Heart right ventricle (tissue), 16 donors: ENCODE results near the gene PACSIN2. TPM values are rescaled to one million over a fixed set of nuclear protein-coding genes. Genes with fewer than 3 reads are reported as not detected.

ENCODE experiments used
- ATAC-seq, 8 donors: fragments of 200-7000 bp; cut with Tn5 transposase; one replicate each; pipeline ENCODE4 v1.9.1; 2020; ENCODE audit warnings: mild to moderate bottlenecking in 8 of 8, moderate library complexity in 8 of 8, moderate number of reproducible peaks in 1 of 8
- DNase-seq, 2 donors: peaks; one replicate each; pipeline ENCODE4 v3.0.0-alpha.2; 2020
- H3K27ac ChIP-seq, 10 donors: fragments of 200-600 bp; sonication (generic) in 2 of 10; one replicate each; pipeline versions ENCODE4 v1.5.0 to v1.8.0; 2020 to 2022; ENCODE audit warnings: mild to moderate bottlenecking in 3 of 10
- H3K27me3 ChIP-seq, 7 donors: fragments of 200-600 bp; one replicate each; pipeline ENCODE4 v1.8.0; 2021 to 2022; ENCODE audit warnings: mild to moderate bottlenecking in 2 of 7
- H3K36me3 ChIP-seq, 9 donors: fragments of 200-600 bp; sonication (generic) in 1 of 9; one replicate each; pipeline versions ENCODE4 v1.5.0 to v1.8.0; 2020 to 2022; ENCODE audit warnings: mild to moderate bottlenecking in 2 of 9
- H3K4me1 ChIP-seq, 9 donors: fragments of 200-600 bp; sonication (generic) in 1 of 9; one replicate each; pipeline versions ENCODE4 v1.5.0 to v1.8.0; 2020 to 2022; ENCODE audit warnings: mild to moderate bottlenecking in 4 of 9
- H3K4me3 ChIP-seq, 10 donors: fragments of 200-600 bp; sonication (generic) in 2 of 10; one replicate each; pipeline versions ENCODE4 v1.5.0 to v1.8.0; 2020 to 2022; ENCODE audit warnings: mild to moderate bottlenecking in 7 of 10, moderate library complexity in 2 of 10
- H3K9me3 ChIP-seq, 11 donors: fragments of 200-600 bp in 10 of 11; sonication (generic) in 2 of 11; one replicate each; pipeline versions ENCODE4 v1.5.0 to v1.8.0; 2013 to 2022; ENCODE audit warnings: mild to moderate bottlenecking in 2 of 11, control low read depth in 1 of 11, moderate library complexity in 1 of 11
- WGBS, 2 donors: extraction: QIAGEN DNeasy Blood & Tissue Kit; methylation state at CpG; one replicate each; pipeline ENCODE4 v1.1.7; 2013; ENCODE audit warnings: inconsistent platforms in 1 of 2; 5-methylcytosine and 5-hydroxymethylcytosine counted together
- intact Hi-C, 10 donors: fragments of 100-400 bp; cut with DNase I; formaldehyde crosslinking; loops; one replicate each; pipeline versions ENCODE4 v1.11.1 to v1.14.2; 2022
- polyA plus RNA-seq, 2 donors: library from polyadenylated mRNA; stranded (reverse); fragments of 200-250 nt; gene quantifications; one replicate each; pipeline ENCODE4 v1.2.3, GENCODE V29; 2013
- total RNA-seq, 10 donors: library from RNA; stranded (reverse); fragmentation: NEBNext Ultra II Directional in 3 of 10; extraction: Animal tissue kit (Norgen Biotek cat#: 25700) in 3 of 10; gene quantifications; one replicate each; pipeline versions ENCODE4 v1.2.1 to v1.2.4, GENCODE V29; 2021 to 2023
- TF ChIP-seq, protein P1 (sequence below), 9 donors: fragments of 200-600 bp; sonication (generic) in 2 of 9; IDR thresholded peaks; one replicate each; pipeline versions ENCODE4 v1.5.0 to v1.8.0; 2021 to 2022; ENCODE audit warnings: antibody characterized with exemption in 9 of 9, mild to moderate bottlenecking in 5 of 9, moderate library complexity in 1 of 9
- donor health status: Arrhythmogenic right ventricular cardiomyopathy.
- donor health status: ischemic (EF 13 %, LVEDD 7.1; RV severe dilation, severe dysfunction).
- donor health status: healthy with polysubstance abuse.
- donor health status: DM: no; HTN: yes; CAD: no.
- donor health status: DM: no; HTN: no; CAD: no.
- donor health status: ischemic (EF 25% LVEDD 6.9; RV normal size, moderate dysfunction).
- donor health status: ischemic (EF 25% LVEDD 5.7; RV mildly dilated, moderate dysfunction).
- donor health status: healthy.
- donor health status: DM: yes; HTN: yes; CAD: no.
- donor health status: Ischemic cardiomyopathy.
- donor health status: ischemic (EF 35%, LVEDD 5.7; RV mildly dilated, moderate dysfunction).
- donor health status: nonischemic (EF 11% LVEDD 7.7; RV severe dilation, severe dysfunction).
- donor health status: DM: yes; HTN: yes; CAD: no.
- donor health status: PGD.
- donor health status: ischemic (EF 29% LVEDD 5.4; RV normal size, mild dysfunction).
- donor health status: nonischemic (EF 23%, LVEDD 6.1; RV moderate dilation, normal function).

The PACSIN2 gene
- total and polyA plus RNA-seq, 12 donors = 24.3 to 69.7 (median 57.0) TPM

DNA sequence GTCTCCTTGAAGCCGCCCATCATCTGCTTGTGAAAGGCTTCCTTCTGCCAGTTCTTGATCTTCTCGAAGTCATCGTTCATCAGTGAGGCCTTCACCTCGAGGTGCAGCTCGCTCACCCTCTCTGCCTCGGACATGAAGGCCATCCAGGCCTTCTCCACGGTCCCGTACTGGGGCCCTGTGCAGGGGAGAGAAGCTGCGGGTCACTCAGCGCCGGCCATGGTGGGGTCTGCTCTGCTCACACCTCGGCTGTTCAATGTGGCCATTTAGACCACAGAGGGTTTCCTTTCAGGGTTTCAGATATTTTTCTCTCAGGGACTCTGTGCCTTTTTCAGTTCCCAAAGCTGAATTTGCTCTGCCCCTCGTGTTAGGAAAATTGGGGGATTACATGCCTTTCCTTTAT, 123.9 kb downstream of the PACSIN2 start:
- TF ChIP-seq, protein P1, sequence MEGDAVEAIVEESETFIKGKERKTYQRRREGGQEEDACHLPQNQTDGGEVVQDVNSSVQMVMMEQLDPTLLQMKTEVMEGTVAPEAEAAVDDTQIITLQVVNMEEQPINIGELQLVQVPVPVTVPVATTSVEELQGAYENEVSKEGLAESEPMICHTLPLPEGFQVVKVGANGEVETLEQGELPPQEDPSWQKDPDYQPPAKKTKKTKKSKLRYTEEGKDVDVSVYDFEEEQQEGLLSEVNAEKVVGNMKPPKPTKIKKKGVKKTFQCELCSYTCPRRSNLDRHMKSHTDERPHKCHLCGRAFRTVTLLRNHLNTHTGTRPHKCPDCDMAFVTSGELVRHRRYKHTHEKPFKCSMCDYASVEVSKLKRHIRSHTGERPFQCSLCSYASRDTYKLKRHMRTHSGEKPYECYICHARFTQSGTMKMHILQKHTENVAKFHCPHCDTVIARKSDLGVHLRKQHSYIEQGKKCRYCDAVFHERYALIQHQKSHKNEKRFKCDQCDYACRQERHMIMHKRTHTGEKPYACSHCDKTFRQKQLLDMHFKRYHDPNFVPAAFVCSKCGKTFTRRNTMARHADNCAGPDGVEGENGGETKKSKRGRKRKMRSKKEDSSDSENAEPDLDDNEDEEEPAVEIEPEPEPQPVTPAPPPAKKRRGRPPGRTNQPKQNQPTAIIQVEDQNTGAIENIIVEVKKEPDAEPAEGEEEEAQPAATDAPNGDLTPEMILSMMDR (IDR thresholded peaks at IDR 0.05) = no peak
- Histone ChIP-seq H3K36me3 (peaks cover 0 to 69% (median 25%) of the 10 kb centered on the region in 9 donors), H3K4me1 (peaks cover 12 to 76% (median 50%) of the 10 kb centered on the region in 9 donors), H3K27ac (peak overlapping the region in 2 of 10 donors; percentile 84 to 91), H3K27me3 (no peaks in the 10 kb centered on the region), H3K9me3 (no peaks in the 10 kb centered on the region), H3K4me3 (no peak overlapping the region)
- ATAC-seq = no peak
- 93 to 94% methylated on average over 13 of the region's 13 CpGs for WGBS, 2 donors
- DNase-seq = no peak
- intact Hi-C loops = no loop called here

DNA sequence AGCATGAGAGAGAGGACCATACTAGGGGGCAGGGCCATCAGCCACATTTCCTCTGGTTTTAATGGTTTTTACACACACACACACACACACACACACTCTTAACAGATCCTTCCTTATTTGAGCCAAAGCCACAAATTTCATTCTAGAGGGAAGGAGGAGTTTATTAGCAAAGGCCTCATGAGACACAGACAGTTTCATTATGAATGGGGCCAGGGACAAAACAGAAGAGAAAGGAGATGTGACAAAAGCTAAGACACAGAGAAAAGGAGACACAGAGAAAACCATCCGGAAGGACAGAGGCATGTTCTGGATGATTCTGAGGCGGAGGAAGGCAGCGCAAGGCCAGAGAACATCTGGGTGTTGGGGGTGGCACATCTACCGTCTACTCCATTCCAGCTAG, 125.6 kb downstream of the PACSIN2 start:
- H3K36me3 ChIP-seq = peaks cover 0 to 86% (median 27%) of the 10 kb centered on the region in 9 donors
- peak overlapping the region in 1 of 10 donors; percentile 26 for H3K4me3 ChIP-seq
- DNase-seq = no peak
- H3K4me1 ChIP-seq = peaks cover 9 to 59% (median 34%) of the 10 kb centered on the region in 9 donors
- H3K27me3 ChIP-seq = no peaks in the 10 kb centered on the region
- H3K27ac ChIP-seq = peak overlapping the region in 1 of 10 donors; percentile 91
- TF ChIP-seq, protein P1 (IDR thresholded peaks at IDR 0.05) = no peak
- H3K9me3 ChIP-seq = no peaks in the 10 kb centered on the region
- WGBS, 2 donors = 75 to 87% methylated on average over 4 of the region's 4 CpGs
- ATAC-seq = peak in 3 of 8 donors; percentile 7 to 21 (median 20)
- intact Hi-C loops = no loop called here

DNA sequence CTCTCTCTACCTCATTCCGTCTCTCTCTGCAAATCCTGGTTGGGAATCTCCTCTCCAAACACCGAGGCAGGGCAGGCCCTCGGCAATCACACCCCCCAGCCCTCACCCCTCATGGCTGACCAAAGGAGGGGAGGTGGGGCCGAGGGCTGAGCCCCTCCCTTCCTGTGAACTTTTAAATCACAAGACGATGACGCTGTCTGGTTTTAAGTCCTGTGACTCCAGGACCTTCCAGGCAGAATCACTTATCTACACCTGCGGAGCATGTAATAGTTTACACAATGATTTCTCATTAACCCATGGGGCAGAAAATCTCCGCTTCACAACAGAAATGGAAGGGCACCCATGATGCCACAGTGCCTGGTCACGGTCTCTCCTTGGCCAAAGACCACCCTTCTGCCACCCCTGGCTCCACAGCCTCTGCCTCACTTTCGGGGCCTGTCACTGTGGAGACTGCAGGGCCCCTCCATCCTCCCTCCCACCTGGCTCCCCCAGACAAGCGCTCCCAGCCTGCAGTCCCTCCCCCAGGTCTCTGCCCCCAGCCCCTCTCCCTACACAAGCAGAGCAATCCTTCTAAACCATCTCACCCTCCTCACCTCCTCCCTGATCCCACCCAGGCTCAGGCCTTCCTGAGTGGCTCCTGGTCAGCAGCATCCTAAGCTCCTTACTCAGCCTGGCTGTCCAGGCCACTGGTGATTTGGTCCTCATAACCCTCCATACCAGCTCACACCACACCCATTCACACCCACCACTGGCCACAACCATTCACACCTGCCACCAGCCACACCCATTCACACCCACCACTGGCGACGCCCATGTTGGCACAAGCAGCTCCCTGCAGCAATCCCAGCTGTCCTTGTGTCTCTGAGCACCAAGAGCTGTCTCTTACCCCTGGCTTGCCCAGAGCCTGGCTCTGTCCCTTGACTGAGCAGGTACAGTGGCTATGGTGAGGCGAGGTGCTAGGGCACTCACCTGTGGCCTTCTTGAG, 127.1 kb downstream of the PACSIN2 start:
- peak overlapping the region in 1 of 10 donors; percentile 28 for H3K27ac ChIP-seq
- DNase-seq (no peak), ATAC-seq (no peak)
- 70 to 78% methylated on average over 14 of the region's 14 CpGs for WGBS, 2 donors
- TF ChIP-seq, protein P1 (IDR thresholded peaks at IDR 0.05) = no peak
- H3K36me3 ChIP-seq = peaks cover 0 to 95% (median 37%) of the 10 kb centered on the region in 9 donors
- peaks cover 5 to 44% (median 21%) of the 10 kb centered on the region in 9 donors for H3K4me1 ChIP-seq
- H3K4me3 ChIP-seq = no peak overlapping the region
- H3K27me3 ChIP-seq = no peaks in the 10 kb centered on the region
- intact Hi-C loops = no loop called here
- H3K9me3 ChIP-seq = no peaks in the 10 kb centered on the region

DNA sequence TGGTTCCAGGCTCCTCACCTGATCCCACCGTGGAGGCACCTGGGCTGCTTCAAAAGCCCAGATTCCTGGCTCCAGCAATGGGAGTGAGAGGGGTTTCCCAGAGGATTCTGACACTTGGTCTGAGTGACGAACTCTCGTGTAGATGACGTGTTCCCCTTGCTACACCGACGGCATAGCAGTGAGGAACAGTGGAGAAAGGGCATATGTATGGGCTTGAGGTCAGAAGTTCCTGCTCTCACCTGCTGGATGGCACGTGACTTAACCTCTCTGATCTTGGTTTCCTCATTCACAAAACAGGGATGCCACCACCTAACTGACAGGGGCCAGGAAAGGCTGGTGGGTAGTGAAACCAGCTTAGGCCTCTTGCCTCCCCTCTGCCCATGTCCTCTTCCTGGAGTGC, 127.8 kb downstream of the PACSIN2 start:
- no peak for DNase-seq
- Histone ChIP-seq H3K27me3 (no peaks in the 10 kb centered on the region), H3K4me1 (peaks cover 4 to 37% (median 20%) of the 10 kb centered on the region in 9 donors), H3K4me3 (no peak overlapping the region), H3K9me3 (no peaks in the 10 kb centered on the region), H3K36me3 (peaks cover 0 to 96% (median 41%) of the 10 kb centered on the region in 9 donors), H3K27ac (peak overlapping the region in 1 of 10 donors; percentile 28)
- no peak for ATAC-seq
- WGBS, 2 donors = 77 to 83% methylated on average over 7 of the region's 7 CpGs
- intact Hi-C loops = no loop called here
- TF ChIP-seq, protein P1 (IDR thresholded peaks at IDR 0.05) = no peak
